ENCODE results near the gene TENM4. TPM values are rescaled to one million over a fixed set of nuclear protein-coding genes. Genes with fewer than 3 reads are reported as not detected.

Gene TENM4
- total and polyA plus RNA-seq, 4 donors: 0.02 to 0.33 (median 0.14) TPM

DNA sequence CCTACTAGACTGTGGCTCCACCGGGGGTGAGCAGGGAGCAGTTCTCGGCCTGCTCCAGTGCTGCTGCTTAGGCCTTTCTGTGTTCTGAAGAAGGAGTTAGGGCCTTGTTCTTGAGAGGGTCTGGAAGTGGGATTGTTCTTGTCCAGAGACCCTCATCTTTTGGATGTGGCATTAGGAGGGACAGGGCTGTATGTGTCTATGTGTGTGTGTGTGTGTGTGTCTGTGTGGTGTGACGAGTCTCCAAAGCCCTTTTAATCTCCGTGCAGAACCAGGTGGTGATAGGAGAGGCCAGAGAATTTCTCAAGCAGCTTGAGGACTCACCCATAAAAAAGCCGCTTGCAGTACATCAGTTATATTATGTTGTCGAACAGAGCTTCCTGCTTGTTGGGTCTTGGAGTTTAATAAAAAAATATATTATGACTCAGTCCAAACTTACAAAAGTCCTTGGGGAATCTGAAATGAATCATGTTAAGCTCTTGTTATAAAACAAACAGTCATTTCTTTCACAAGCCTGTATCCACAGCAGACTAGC lies 196.5 kb downstream of the TENM4 start:
- H3K4me1 ChIP-seq (ENCODE audit: control insufficient read depth in 4 of 4, insufficient read depth in 4 of 4, low read length in 3 of 4): no peaks in the 10 kb centered on the region
- H3K36me3 ChIP-seq (ENCODE audit: control insufficient read depth in 4 of 4, insufficient read depth in 3 of 4, low read depth in 1 of 4, low read length in 3 of 4): no peaks in the 10 kb centered on the region
- no peak overlapping the region for H3K27ac ChIP-seq (ENCODE audit: low read depth in 1 of 2, low read length in 2 of 2)
- no peak for TF ChIP-seq RXRA (IDR thresholded peaks at IDR 0.05)
- TF ChIP-seq NR2F2 (IDR thresholded peaks at IDR 0.05): no peak
- TF ChIP-seq, protein P1, sequence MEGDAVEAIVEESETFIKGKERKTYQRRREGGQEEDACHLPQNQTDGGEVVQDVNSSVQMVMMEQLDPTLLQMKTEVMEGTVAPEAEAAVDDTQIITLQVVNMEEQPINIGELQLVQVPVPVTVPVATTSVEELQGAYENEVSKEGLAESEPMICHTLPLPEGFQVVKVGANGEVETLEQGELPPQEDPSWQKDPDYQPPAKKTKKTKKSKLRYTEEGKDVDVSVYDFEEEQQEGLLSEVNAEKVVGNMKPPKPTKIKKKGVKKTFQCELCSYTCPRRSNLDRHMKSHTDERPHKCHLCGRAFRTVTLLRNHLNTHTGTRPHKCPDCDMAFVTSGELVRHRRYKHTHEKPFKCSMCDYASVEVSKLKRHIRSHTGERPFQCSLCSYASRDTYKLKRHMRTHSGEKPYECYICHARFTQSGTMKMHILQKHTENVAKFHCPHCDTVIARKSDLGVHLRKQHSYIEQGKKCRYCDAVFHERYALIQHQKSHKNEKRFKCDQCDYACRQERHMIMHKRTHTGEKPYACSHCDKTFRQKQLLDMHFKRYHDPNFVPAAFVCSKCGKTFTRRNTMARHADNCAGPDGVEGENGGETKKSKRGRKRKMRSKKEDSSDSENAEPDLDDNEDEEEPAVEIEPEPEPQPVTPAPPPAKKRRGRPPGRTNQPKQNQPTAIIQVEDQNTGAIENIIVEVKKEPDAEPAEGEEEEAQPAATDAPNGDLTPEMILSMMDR (IDR thresholded peaks at IDR 0.05; ENCODE audit: low read depth, low read length, missing input control): no peak
- no peak for TF ChIP-seq HNF4G (IDR thresholded peaks at IDR 0.05)
- WGBS: 86% methylated on average over 6 of the region's 6 CpGs
- DNase-seq (ENCODE audit: low spot score): no peak
- H3K9ac ChIP-seq (ENCODE audit: low read depth in 1 of 2, low read length in 2 of 2): no peak overlapping the region
- no peak overlapping the region for H3K4me3 ChIP-seq (ENCODE audit: low read depth in 1 of 3, low read length in 3 of 3)
- H3K27me3 ChIP-seq (ENCODE audit: control insufficient read depth in 4 of 4, insufficient read depth in 4 of 4, low read length in 3 of 4): no peaks in the 10 kb centered on the region
- H3K9me3 ChIP-seq (ENCODE audit: control insufficient read depth in 4 of 4, low read length in 3 of 4): no peaks in the 10 kb centered on the region

DNA sequence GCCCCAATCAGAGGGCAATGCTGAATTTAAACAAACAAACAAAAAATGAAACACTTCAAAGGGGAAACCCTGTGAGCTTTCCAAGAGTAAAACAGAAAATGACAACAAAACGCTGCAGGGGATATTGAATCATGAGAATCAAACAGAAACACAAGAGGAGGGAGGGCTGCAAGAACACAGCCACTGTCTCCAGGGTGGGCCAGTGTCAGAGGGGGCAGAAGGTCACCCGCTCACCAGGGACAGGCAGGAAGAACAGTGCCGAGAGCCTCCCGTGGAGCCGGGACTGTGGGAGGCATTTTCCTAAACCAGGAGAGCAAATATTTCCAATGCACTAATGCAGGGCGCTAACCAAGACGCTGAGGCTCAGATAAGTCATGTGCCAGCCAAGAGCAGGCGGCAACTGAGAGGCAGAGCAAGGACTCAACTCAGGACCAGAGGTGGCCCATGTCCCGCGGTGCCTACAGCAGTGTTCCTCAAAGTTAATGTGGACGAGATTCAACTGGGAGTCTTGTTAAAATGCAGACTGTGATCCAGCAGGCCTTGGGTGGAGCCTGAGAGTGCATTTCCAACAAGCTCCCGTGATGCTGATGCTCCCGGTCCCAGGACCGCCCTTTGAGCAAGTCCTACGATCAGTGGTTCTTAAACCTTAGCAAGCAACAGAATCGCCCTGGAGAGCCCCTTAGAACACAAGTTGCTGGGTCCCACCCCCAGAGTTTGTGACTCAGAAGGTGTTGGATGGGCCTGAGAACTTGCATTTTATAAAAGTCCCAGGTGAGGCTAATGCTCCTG lies 197.2 kb downstream of the TENM4 start:
- Histone ChIP-seq H3K9me3 (ENCODE audit: control insufficient read depth in 4 of 4, low read length in 3 of 4) (no peaks in the 10 kb centered on the region), H3K4me3 (ENCODE audit: low read depth in 1 of 3, low read length in 3 of 3) (no peak overlapping the region), H3K9ac (ENCODE audit: low read depth in 1 of 2, low read length in 2 of 2) (no peak overlapping the region), H3K36me3 (ENCODE audit: control insufficient read depth in 4 of 4, insufficient read depth in 3 of 4, low read depth in 1 of 4, low read length in 3 of 4) (no peaks in the 10 kb centered on the region), H3K4me1 (ENCODE audit: control insufficient read depth in 4 of 4, insufficient read depth in 4 of 4, low read length in 3 of 4) (no peaks in the 10 kb centered on the region), H3K27ac (ENCODE audit: low read depth in 1 of 2, low read length in 2 of 2) (no peak overlapping the region), H3K27me3 (ENCODE audit: control insufficient read depth in 4 of 4, insufficient read depth in 4 of 4, low read length in 3 of 4) (no peaks in the 10 kb centered on the region)
- no peak for DNase-seq (ENCODE audit: low spot score)
- TF ChIP-seq TAF1 (conservative IDR thresholded peaks at IDR 0.05): no peak
- TF ChIP-seq, protein P1 (IDR thresholded peaks at IDR 0.05; ENCODE audit: low read depth, low read length, missing input control): no peak
- no peak for TF ChIP-seq RAD21 (IDR thresholded peaks at IDR 0.05)
- TF ChIP-seq, protein P2, sequence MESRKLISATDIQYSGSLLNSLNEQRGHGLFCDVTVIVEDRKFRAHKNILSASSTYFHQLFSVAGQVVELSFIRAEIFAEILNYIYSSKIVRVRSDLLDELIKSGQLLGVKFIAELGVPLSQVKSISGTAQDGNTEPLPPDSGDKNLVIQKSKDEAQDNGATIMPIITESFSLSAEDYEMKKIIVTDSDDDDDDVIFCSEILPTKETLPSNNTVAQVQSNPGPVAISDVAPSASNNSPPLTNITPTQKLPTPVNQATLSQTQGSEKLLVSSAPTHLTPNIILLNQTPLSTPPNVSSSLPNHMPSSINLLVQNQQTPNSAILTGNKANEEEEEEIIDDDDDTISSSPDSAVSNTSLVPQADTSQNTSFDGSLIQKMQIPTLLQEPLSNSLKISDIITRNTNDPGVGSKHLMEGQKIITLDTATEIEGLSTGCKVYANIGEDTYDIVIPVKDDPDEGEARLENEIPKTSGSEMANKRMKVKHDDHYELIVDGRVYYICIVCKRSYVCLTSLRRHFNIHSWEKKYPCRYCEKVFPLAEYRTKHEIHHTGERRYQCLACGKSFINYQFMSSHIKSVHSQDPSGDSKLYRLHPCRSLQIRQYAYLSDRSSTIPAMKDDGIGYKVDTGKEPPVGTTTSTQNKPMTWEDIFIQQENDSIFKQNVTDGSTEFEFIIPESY (IDR thresholded peaks at IDR 0.05): no peak
- TF ChIP-seq, protein P3, sequence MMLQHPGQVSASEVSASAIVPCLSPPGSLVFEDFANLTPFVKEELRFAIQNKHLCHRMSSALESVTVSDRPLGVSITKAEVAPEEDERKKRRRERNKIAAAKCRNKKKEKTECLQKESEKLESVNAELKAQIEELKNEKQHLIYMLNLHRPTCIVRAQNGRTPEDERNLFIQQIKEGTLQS (IDR thresholded peaks at IDR 0.05): no peak
- no peak for TF ChIP-seq NR2F2 (IDR thresholded peaks at IDR 0.05)
- no peak for TF ChIP-seq GABPA (IDR thresholded peaks at IDR 0.05 in 1 of 2, conservative IDR thresholded peaks at IDR 0.05 in 1 of 2)
- 76% methylated on average over 16 of the region's 16 CpGs for WGBS
